ENCODE measurements around the gene HOXB1. TPM values are rescaled to one million over a fixed set of nuclear protein-coding genes. Genes with fewer than 3 reads are reported as not detected.
"Not testable (repeated sequence)": the region's sequence is repeated elsewhere in the genome, so short reads cannot be mapped to it uniquely, and the experiment has no call there.

HOXB1 gene
- total RNA-seq, 4 donors from 2014 or later: not detected

DNA sequence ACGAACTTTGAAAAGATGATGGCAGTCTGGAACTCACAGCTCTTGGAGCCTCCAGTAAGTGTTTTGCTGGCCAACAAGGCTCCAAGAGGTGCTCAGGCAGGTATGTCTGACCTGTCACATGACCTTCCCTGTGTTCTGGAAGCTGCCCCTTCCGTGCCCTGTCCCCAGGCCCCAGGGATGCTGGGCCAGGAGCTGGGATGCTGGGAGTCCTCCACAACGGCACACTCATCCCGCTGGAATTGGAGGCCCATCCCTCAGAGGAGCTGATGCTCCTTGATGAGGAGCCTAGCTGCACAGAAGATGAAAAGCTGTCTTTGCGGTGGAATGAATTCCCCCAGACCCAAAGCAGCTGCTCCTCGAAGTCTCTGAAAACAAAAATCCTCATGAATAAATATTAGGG lies 47.8 kb downstream of the HOXB1 start:
- WGBS: 60% methylated on average over 6 of the region's 6 CpGs
- H3K27ac ChIP-seq: no peak overlapping the region

DNA sequence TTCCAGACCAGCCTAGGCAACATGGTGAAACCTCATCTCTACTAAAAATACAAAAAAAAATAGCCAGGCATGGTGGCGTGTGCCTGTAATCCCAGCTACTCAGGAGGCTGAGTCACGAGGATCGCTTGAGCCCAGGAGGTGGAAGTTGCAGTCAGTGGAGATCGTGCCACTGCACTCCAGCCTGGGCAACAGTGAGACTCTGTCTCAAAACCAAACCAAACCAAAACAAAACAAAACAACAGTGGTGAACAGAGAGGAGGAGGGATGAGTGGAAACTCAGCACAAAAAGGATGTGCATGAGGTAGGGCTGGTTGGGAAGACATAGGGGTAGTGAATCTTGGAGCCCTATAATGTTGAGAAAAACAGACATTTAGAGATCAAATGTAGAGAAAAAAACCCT lies 48.5 kb downstream of the HOXB1 start:
- H3K9me3 ChIP-seq; H3K27me3 ChIP-seq; H3K4me1 ChIP-seq; DNase-seq (ENCODE audit: low spot score in 2 of 2); H3K27ac ChIP-seq; H3K36me3 ChIP-seq; H3K4me3 ChIP-seq: not testable (repeated sequence)
- WGBS: 95% methylated on average over 4 of the region's 4 CpGs

More for the DNA sequence above, 47.8 kb downstream of the HOXB1 start:
- Histone ChIP-seq H3K27me3 (peaks cover 2% of the 10 kb centered on the region), H3K4me1 (peaks cover 8% of the 10 kb centered on the region), H3K4me3 (no peak overlapping the region), H3K9me3 (no peaks in the 10 kb centered on the region), H3K36me3 (no peaks in the 10 kb centered on the region)
- no peak for TF ChIP-seq POLR2A (IDR thresholded peaks at IDR 0.05)
- TF ChIP-seq EP300 (IDR thresholded peaks at IDR 0.05): no peak
- TF ChIP-seq, protein P1, sequence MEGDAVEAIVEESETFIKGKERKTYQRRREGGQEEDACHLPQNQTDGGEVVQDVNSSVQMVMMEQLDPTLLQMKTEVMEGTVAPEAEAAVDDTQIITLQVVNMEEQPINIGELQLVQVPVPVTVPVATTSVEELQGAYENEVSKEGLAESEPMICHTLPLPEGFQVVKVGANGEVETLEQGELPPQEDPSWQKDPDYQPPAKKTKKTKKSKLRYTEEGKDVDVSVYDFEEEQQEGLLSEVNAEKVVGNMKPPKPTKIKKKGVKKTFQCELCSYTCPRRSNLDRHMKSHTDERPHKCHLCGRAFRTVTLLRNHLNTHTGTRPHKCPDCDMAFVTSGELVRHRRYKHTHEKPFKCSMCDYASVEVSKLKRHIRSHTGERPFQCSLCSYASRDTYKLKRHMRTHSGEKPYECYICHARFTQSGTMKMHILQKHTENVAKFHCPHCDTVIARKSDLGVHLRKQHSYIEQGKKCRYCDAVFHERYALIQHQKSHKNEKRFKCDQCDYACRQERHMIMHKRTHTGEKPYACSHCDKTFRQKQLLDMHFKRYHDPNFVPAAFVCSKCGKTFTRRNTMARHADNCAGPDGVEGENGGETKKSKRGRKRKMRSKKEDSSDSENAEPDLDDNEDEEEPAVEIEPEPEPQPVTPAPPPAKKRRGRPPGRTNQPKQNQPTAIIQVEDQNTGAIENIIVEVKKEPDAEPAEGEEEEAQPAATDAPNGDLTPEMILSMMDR (IDR thresholded peaks at IDR 0.05): no peak
- TF ChIP-seq POLR2AphosphoS5 (IDR thresholded peaks at IDR 0.05): no peak
- no peak for DNase-seq (ENCODE audit: low spot score in 2 of 2)

DNA sequence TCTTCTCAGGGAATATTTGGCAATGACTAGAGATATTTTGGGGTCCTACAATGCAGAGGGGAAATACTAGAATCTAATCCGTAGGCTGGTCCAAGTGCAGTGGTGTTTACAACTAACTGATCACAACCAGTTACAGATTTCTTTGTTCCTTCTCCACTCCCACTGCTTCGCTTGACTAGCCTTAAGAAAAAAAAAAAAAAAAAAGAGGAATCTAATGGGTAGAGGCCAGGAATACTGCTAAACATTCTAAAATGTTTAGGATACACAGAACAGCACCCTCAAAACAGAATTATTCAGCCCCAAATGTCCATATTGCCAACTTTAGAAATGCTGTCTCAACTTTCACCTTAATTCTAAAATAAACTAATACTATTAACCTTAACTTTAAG lies 51.8 kb downstream of the HOXB1 start:
- no peak overlapping the region for H3K4me3 ChIP-seq
- no peaks in the 10 kb centered on the region for H3K9me3 ChIP-seq
- H3K27me3 ChIP-seq: peaks cover 16% of the 10 kb centered on the region
- no peak for DNase-seq (ENCODE audit: low spot score in 2 of 2)
- no peaks in the 10 kb centered on the region for H3K36me3 ChIP-seq
- WGBS: 88% methylated on average over 2 of the region's 2 CpGs
- TF ChIP-seq POLR2AphosphoS5 (IDR thresholded peaks at IDR 0.05) (no peak), POLR2A (IDR thresholded peaks at IDR 0.05) (no peak), EP300 (IDR thresholded peaks at IDR 0.05) (no peak)
- TF ChIP-seq, protein P1 (IDR thresholded peaks at IDR 0.05): no peak
- H3K27ac ChIP-seq: no peak overlapping the region
- peaks cover 8% of the 10 kb centered on the region for H3K4me1 ChIP-seq

Other genes with a start within 250 kb of the HOXB1 start
- 1 to 10 TPM in 2 of 4 donors, not detected in 2; 1.0 to 1.5 TPM for gene SKAP1, start 100.8 kb downstream of the HOXB1 start, total RNA-seq
- 10 to 100 TPM in 2 of 4 donors, 1 to 10 TPM in 2; 8.4 to 13.6 (median 9.9) TPM for gene HOXB2, start 14.1 kb upstream of the HOXB1 start, total RNA-seq
- gene HOXB4, start 47.3 kb upstream of the HOXB1 start, total RNA-seq: 1 to 10 TPM in 3 of 4 donors, under 1 TPM in 1; 0.42 to 3.5 (median 1.0) TPM
- 10 to 100 TPM in 1 of 4 donors, 1 to 10 TPM in 3; 2.3 to 20.8 (median 3.9) TPM for gene HOXB3, start 59.2 kb upstream of the HOXB1 start, total RNA-seq
- gene HOXB5, start 62.8 kb upstream of the HOXB1 start, total RNA-seq: under 1 TPM in 2 of 4 donors, not detected in 2; 0.72 to 0.80 TPM
- gene HOXB6, start 74.0 kb upstream of the HOXB1 start, total RNA-seq: 1 to 10 TPM in 2 of 4 donors, under 1 TPM in 1, not detected in 1; 0.39 to 4.5 (median 1.3) TPM
- 1 to 10 TPM in 3 of 4 donors, under 1 TPM in 1; 0.95 to 3.6 (median 2.4) TPM for gene HOXB7, start 80.0 kb upstream of the HOXB1 start, total RNA-seq
- gene HOXB8, start 84.3 kb upstream of the HOXB1 start, total RNA-seq: not detected
- gene HOXB9, start 95.3 kb upstream of the HOXB1 start, total RNA-seq: under 1 TPM in 2 of 4 donors, not detected in 2; 0.23 to 0.42 TPM
- gene PRAC1, start 191.5 kb upstream of the HOXB1 start, total RNA-seq: not detected
- gene PRAC2, start 192.2 kb upstream of the HOXB1 start, total RNA-seq: not detected
- gene HOXB13, start 197.7 kb upstream of the HOXB1 start, total RNA-seq: not detected

Data from suprapubic skin (tissue), 4 donors.